HT1080 (cell line): ENCODE measurements around the gene DDX42. TPM values are rescaled to one million over a fixed set of nuclear protein-coding genes. Genes with fewer than 3 reads are reported as not detected.
A peak's percentile ranks its signal among the peaks of the same experiment; 100 is the strongest.

ENCODE experiments used
- DNase-seq: peaks from one replicate; pipeline ENCODE4 v3.0.0-alpha.2; 2015; ENCODE audit warnings: low read depth
- polyA plus RNA-seq, 2 experiments: library from polyadenylated mRNA; depleted of rRNA; stranded (reverse); fragments of >200 nt; gene quantifications; 2 replicates each; pipeline ENCODE4 v1.2.3, GENCODE V29; 2015
- total RNA-seq: library from RNA; depleted of rRNA; stranded (reverse); fragments of >200 nt; shearing (Covaris generic); gene quantifications from 2 replicates; pipeline ENCODE4 v1.2.3, GENCODE V29; 2014; rRNA removed

DDX42 gene, protein sequence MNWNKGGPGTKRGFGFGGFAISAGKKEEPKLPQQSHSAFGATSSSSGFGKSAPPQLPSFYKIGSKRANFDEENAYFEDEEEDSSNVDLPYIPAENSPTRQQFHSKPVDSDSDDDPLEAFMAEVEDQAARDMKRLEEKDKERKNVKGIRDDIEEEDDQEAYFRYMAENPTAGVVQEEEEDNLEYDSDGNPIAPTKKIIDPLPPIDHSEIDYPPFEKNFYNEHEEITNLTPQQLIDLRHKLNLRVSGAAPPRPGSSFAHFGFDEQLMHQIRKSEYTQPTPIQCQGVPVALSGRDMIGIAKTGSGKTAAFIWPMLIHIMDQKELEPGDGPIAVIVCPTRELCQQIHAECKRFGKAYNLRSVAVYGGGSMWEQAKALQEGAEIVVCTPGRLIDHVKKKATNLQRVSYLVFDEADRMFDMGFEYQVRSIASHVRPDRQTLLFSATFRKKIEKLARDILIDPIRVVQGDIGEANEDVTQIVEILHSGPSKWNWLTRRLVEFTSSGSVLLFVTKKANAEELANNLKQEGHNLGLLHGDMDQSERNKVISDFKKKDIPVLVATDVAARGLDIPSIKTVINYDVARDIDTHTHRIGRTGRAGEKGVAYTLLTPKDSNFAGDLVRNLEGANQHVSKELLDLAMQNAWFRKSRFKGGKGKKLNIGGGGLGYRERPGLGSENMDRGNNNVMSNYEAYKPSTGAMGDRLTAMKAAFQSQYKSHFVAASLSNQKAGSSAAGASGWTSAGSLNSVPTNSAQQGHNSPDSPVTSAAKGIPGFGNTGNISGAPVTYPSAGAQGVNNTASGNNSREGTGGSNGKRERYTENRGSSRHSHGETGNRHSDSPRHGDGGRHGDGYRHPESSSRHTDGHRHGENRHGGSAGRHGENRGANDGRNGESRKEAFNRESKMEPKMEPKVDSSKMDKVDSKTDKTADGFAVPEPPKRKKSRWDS
- total RNA-seq = 36.9 and 44.9 TPM in 2 replicates
- polyA plus RNA-seq (2015; cell fraction: cytosol; rRNA removed) = 51.9 and 56.1 TPM in 2 replicates
- polyA plus RNA-seq (2015; cell fraction: nucleus; rRNA removed) = 206 and 214 TPM in 2 replicates

DNA sequence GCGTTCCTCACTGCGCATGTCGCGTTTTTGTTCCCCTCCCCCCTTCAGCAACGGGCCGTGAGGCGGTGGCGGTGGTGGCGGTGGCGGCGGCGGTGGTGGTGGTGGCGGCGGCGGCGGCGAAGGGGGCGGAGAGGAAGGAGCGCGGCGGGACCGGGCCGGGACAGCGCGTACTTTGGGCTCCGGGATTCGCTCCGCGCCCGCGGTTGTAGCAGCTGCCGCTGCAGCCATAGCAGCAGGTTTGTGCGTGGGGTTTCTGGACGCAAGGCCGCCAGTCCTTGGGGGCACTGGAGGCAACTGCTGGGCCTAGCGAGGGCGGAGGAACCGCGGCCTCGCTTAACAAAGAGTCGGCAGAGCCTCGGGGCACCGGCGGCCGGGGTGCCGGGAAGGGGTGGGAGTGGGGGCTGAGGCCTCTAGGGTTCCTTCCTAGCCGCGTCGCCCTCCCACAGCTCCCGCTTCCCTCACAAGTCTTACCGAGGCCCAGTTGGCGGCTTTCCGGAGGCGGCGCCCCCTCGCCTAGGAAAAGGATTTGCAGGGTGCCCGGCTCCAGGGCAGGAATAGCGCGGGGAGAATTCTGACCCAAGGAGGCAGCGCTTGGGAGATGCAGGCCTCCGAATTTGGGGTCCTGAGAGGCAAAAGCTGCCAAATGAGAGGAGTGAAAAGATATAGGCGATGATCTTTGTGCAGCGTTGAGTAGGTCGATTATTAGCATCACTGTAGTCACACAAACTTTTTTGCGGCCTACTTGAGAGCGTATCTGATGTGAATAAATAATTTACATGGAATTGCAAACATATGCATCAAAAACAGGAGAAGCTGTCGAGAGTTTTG, at the start of gene DDX42:
Gene DDX42 (plus strand): TSS at position 30 of the 828 bp plus-strand sequence. CDS start 12,880 bp downstream, outside the sequence.
- peak; percentile 45 for DNase-seq

DNA sequence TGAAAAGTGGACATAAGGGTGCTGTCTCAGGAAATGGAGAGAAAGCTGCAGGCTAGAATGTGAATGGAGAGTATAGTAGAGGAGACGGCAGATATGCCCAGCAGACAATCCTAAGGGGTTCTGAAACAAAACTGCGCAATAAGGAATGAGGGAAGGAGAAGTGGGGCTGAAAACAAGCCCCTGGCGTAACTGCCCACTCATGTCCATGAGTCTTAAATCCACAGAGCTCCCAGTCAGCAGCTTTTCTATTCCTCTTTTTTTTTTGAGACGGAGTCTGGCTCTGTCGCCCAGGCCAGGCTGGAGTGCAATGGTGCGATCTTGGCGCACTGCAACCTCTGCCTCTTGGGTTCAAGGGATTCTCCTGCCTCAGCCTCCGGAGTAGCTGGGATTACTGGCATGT, 38.3 kb upstream of the DDX42 start:
- DNase-seq = no peak

DNA sequence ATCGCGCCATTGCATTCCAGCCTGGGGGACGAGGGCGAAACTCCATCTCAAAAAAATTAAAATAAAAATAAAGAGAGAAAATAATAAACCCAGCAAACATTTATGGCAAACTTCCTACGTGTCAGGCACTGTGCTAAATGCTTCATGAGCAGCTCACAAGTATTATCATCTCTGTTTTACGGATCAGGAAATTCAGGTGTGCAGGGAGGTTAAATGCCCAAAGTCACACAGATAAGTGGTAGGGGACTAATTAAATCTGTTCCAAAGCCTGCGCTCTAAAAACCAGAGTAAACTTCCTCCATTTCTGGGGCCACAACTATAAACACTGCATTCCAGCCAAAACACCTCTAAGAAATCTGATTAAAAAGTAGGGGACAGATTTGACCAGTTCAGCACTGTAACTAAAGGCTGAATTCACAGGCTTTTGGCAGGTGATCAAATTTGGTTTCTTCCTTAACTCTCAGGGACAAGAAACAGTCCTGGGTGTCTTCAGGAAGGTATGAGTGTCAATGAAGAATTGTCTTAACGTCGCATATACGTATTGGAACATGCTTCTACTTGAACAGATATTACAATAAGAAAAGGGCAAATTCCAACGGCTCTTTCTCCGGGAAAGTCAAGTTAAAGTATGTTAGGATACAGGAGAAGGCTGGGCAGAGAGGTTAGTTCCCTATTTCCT, 33.4 kb upstream of the DDX42 start:
- DNase-seq = no peak

DNA sequence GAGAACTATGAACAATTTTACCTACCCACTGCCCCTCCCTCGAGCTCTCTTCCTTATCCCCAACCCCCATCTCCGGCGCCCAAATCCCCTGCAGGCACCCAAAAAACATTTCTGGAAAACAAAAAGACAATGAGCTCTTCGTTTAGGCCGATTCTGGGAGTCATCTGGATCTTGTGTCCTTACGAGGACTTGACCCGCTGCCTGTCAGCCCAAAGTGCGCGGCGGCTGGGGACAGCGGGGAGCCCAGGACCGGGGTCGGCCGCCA, 32.9 kb upstream of the DDX42 start:
- DNase-seq = no peak

DNA sequence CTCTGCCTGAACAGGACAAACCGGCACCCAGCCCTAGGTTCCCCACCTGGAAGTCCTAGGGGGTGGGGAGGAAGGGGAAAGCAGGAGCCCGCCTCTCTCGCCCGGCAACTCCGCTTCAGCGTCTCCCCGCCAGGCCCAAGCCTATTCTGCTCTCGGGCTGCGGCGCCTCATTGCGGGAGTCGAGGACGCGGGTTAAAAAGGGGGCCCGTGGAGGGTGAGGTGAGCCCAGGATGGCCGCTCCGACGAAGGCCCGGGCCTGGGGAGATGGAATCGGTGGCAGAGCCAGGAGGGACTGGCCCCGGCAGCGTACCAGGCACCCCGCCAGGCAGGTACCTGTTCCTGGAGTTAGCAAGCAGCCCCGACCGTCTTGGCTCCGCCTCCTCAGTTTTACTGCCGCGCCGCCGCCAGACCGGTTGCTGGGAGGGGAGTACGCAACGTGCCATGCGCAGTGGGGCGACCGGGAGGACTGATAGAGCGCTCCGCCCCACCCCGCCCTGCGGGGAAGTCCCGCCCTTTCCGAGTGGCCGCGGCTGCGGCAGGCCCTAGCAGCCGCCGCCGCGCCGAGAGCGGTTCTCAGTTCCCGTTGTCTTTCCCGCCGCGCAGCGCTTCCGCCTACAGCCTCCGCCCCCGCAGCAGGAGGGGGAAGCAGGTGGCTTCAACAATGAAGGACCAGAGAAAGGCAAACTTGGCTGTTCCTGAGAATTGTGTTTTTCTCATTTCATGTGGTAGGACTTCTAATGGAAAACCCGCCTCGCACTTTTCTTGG, 32.4 kb upstream of the DDX42 start, which contains the start of gene STRADA:
Gene STRADA (minus strand): TSS at position 392 of the 766 bp plus-strand sequence. CDS start 13,430 bp downstream, outside the sequence.
- DNase-seq = peak; percentile 98

DNA sequence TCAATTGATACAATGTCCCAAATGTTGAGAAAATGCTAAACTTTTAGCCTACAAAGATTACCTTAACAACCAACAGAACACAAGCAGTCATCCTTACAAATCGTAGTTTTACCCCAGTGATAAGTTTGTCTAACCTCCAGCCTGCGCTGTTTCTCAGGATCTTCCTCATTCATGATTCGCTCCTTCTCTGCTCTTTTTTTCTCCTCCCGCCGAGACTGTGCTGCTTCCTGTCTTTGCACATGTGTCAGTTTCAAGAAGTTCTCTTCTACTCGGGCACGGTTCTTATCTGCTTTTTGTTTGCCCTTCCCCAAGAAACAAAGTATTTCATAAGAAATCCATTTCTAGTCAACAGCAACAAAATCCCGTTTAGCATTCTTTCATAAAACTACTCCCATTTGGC, 22.2 kb upstream of the DDX42 start:
- DNase-seq = no peak

DNA sequence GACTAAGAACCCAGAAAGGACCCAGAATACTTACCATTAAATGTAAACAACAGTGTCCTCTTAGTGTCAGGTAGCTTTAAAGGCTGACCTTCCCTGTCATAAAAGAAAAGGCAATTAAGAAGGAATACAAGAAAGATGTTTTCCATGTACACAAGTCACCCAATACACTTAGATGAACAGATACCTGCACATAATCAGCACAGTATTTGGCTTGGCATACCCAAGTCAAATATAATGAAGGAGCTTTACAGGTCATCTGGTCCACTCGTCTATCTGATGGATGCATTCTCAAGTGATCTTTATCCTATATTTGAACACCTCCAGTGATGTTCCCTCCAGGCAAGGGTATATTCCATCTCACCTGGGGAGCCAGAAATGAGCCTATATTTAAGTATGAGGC, 21.3 kb upstream of the DDX42 start:
- DNase-seq = no peak

DNA sequence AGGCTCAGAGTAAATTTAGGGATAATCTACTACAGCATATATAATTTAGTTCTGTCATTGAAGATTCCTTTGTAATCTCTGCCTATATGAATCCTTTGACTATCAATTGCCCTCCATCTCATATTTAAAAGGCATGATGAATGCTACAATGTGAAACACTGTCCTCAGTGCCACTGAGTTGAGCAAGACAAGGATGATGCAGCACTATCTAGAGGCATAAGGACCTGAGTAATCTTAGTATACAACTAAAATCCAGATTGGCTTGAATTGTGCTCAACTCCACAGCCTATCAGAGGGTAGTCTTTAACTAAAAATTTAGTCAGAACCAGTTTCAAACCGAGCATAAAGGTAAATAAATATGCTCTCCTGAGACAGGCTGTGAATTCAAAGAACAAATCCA, 20.8 kb upstream of the DDX42 start:
- DNase-seq = no peak

DNA sequence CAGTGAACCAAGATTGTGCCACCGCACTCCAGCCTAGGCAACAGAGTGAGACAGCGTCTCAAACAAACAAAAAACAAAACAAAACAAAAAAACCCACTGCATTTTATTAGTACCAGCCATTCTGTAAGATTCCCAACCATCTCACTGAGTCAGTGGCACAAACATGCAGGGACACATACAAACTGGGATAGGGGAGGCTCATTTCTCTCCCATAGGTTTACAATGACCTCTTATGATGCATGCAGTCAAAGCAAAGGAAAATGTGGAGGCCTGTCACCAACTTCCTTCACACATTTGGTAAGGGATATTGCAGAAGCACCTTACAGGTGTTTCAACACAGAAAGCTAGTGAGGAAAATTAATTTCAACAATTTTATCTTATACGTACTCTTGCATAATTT, 19.9 kb upstream of the DDX42 start:
- DNase-seq = no peak

DNA sequence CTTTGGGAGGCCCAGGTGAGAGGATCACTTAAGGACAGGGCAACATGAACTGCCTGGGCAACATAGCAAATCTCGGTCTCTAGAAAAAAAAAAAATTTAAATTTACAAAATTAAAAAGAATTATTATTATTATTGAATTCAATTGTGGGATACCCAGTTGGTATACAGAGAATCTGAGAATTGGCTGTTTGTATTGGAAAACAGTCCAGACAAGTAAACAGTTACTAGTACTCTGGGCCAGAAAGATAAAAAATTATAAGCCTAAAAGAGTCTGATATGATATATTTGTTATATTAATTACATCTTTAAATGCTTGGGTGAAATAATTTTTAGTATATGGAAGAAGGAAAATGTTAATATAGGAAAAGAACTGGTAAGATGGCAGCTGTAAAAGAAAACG, 15.5 kb upstream of the DDX42 start:
- DNase-seq = no peak

DNA sequence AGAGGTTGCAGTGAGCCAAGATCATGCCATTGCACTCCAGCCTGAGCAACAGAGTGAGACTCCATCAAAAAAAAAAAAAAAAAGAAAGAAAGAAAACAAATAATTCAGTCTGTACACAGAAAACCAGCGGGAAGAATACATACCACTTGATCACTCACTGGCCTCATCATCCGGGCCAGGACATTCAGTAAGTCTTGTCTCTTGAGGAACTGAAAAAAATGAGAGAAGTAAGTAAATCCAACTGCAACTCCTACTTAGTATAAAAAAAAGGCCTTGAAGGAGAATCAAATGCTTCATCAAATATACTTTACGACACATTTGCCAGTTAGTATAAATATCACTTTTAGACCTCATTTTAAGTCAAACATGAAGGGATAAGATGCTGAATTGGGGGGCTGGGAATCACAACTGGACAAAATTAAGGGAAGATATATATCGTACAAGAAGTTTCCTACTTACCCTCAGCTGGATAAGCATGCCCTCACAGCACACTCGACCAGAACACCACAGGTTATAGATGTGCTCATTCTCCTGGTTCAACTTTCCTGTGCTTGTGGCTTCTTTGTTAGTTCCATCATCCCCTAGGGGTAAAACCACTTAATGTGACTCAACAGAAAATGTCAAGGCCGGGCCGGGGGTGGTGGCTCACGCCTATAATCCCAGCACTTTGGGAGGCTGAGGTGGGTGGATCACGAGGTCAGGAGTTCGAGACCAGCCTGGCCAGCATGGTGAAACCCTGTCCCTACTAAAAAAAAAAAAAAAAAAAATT, 13.0 kb upstream of the DDX42 start:
- DNase-seq = no peak

DNA sequence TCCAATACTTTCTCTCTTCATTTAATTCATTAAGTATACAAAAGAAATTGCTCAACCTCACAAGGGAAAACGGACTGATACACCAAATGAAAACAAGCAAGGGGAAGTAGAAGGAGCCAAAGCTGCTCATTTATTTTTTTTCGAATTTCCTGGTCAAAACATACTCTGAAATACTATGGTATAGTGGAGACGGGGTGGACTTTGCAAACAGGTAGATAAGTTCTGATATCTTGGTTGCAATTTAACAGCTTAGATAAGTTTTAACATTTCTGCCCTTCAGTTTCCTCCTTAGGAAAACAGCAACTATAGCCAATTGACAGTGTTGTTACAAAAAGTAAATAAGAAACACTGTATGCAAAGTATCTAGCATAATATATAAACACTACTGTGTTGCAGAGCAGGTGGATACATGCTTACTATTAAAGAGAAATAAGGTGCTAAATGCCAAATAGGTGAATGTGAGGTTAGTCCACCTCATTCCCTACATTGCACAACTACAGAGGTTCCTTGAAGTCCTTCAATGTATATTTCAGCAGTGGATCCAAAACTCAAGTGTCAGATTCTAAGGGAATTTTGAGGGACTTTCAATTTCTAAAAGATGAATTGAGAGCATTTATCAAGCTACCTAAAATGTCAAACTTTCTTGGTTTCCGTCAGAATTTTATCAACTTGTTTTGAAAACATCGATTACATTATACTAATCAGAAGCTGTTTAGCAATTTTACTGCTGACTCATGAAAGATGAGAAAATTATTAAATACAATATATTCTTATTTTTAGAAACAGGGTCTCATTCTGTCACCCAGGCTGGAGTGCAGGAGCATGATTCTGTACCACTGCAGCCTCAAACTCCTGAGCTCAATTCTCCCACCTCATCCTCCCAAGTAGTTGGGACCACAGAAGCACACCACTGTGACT, 11.6 kb upstream of the DDX42 start:
- DNase-seq = no peak

DNA sequence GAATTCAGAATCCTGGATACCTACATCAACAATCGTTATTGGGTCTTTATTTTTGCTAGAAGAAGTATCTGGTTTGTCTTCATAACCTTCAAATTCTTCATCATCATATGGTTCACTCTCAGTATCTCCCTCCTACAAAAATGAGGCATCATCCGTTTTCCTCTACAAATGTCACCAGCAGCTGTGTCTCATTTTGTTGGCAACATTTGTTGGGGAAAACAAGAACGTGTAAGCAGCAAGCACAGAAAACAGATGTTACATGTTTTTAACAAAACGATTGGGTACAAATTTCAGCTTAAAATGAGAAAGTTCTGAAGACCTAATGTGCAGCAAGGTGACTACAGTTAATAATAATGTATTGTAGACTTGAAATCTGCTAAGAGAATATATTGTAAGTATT, 9.3 kb upstream of the DDX42 start:
- no peak for DNase-seq

DNA sequence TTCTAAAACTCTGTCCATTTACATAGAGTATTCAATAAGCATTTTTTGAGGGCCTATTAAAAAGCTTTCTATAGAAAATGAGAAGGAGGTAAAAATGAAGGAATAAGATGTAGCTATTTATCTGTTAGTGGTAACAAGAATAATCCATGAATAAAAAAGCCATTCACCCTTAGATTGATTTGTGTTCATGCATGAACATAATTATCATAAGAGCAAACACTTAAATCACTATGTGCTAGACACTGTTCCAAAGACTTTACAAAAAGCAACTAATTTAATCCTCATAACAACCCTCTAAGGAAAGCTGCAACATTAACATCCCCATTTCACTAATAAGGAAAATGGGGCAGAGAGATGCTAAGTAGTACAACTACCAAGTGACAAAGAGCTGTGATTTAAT, 7.2 kb upstream of the DDX42 start:
- DNase-seq = no peak

DNA sequence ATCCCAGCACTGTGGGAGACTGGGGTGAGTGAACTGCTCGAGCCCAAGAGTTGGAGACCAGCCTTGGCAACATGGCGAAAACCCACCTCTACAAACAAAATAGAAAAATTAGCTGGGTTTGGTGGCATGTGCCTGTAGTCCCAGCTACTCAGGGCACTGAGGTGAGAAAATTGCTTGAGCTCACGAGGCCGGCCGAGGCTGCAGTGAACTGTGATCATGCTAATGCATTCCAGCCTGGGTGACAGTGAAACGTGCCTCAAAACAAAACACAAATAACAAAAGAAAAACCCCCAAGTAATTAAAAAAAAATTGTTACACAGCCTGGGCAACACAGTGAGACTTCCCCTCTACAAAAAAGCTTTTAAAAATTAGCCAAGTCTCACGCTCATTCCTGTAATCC, 5.5 kb upstream of the DDX42 start:
- no peak for DNase-seq

DNA sequence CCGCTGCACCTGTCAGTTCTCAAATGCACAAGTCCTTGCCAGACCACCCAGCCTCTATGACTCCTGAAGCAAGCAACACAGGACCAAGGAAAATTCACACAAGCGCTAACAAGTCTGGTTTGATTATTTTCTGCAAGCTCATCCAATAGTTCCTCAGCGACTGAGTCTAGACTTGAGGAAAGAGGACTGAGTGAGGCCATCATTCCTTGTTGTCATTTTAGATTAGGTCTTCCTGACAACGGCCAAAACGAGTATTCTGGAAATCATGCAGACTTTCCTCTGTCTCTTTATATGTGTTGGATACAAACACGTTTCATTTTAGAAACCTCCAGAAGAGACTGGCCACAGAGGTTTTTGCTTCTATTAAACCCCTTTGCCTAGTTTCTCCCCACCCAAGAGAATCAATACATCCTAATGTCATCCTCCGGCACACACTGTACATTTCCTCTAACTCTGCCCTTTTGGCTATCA, 1.1 kb upstream of the DDX42 start:
- peak; percentile 4 for DNase-seq

DNA sequence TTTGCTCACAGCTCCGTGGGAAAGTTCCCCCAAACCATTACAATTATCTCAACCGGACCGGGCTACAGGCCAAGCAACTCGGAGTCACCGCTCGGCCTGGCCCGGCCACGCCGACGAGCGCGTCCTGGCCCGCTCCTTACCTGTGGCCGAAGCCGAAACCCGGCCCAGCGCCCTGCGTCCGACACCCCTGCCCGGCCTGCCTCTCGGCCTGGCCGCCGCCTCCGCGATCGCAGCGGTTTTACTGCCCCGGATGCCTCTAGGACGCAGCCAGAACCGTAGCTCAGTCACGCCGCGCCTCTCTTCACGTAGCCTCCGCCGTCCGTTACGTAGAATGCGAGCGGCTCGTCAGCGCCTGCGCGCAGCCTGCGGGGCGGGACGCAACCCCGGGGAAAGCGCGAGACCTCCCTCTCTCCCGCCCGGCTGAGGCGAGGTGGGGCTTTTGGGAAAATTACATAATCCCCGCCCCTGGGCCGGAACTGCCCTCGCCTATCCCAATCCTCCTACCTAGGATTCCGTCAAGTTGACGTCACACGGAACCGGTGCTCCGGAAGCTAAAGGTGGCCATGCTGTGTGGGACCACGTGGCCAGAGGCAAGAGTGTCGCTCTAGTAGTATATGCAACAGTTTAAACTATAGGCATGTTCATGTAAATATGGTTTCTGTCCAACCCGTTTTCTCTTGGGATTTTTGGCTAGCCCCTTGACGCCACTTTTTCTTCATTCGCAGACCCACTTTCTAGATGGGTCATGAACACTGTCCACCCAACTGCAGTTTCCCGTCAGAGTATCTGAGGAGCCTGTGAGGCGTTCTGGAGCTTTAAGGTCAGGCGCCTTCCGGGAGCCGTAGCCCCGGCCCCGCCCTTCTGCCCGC, 464 bp upstream of the DDX42 start, which contains the start of gene CCDC47:
Gene CCDC47 (minus strand): TSS at position 326 of the 869 bp plus-strand sequence. CDS start 7,422 bp downstream, outside the sequence.
- peak; percentile 100 for DNase-seq
